Measurements from ENCODE around the gene CCDC192.

The CCDC192 gene

DNA sequence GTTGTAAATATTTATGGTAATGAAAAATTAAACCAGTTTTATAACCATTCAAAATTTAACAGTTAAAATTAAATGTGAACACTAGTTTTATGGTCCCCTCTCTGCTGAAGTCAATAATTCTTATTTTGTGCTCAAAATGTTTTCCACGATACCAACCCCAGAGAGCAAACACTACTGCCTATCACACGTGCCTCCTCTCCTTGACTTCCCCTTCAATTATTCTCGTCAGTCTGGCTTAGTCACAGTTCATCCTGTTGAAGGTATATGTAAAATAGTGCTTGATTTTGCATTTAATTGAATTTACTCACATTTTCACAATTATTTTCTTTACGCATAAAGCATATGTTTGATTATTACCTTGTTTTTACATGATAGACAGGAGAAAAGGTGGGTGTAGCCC lies 148.8 kb downstream of the CCDC192 start:
- no peak for DNase-seq

DNA sequence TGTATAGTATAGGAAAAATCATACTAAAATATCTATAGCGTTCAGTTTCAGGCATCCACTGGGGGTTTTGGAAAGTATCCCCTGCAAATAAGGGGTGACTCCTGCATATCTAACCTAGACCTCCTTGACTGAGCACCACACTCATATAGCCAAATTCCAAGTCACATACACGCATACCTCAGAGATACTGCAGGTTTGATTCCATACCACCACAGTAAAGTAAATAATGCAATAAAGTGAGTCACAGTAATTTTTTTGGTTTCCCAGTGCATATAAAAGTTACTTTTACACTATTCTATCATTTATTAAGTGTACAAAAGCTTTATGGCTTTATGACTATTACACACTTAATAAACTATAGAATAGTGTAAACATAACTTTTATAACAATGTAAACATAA lies 151.3 kb downstream of the CCDC192 start:
- no peak for DNase-seq

DNA sequence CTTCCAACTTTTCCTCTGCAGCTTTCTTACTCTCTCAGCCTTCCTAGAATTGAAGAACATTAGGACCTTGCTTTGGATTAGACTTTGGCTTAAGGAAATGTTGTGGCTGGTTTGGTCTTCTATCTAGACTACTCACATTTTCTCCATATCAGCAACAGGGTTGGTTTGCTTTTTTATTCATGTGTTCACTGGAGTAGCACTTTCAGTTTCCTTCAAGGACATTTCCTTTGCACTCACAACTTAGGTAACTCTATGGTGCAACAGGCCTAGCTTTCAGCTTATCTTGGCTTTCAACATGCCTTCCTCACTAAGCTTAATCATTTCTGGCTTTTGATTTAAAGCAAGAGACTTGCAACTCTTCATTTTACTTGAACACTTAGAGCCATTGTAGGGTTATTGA lies 153.1 kb downstream of the CCDC192 start:
- no peak for DNase-seq

DNA sequence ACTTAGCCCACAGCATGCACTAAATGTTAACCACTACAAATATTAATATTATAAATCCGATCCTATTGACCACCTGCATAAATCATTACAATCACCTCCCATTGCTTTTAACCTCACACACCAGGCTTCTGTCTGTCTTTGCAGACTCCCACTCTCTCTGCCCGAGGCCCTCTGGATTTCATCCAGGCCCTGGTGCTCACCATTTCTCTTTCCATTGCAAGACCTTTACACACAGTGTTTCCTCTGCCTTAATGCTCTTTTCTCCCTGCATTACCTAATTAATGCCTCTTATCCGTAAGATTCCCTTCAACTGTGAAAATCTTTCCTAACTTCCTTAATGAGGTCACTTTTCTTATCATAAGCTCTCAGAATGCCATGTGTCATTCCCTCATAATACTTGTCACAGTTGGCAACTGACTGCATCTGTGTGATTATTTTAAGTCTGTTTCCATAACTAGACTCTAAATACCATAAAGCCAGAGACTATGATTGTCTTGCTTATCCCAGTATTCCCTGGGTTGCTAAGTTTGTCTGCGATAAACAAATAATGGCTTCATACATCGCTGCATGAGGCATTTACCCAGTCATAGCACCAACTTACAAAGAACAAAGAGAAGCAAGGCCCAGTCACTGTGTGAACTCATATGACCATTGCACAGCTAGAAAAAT lies 155.1 kb downstream of the CCDC192 start:
- DNase-seq = no peak

DNA sequence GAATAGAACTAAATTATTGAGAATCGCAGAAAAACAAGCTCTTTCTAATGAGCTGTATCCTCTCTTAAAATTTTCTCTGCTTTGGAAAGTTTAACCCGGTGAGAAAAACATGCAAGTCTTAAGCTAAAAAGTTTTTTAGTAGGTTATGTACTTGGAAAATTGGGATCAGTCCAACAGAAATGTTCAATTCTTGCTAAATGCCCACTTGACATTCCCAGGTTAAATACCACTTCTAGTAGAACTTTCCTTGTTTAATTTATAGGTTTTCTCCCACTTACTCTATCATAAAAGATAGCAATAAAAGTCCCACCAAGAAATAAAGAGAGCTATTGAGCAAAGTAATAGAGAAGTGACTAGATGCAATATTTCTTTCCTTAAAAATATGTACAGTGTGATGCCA lies 157.1 kb downstream of the CCDC192 start:
- DNase-seq = no peak

DNA sequence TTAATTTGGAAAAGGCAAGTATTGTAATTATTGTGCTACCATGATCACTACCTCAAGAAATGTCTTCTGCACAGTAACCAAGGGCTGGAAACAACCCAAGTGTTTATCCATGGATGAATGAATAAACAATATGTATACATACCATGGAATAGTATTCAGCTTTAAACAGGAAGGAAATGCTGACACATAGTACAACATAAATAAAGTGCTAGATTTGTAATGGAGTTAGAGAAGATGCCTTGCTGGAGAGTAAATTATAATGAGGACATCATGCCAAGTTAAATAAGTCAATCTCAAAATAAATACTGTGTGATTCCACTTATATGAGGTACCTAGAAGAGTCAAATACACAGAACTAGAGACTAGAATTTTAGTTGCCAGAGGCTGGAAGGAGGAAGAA lies 160.0 kb downstream of the CCDC192 start:
- DNase-seq = no peak

DNA sequence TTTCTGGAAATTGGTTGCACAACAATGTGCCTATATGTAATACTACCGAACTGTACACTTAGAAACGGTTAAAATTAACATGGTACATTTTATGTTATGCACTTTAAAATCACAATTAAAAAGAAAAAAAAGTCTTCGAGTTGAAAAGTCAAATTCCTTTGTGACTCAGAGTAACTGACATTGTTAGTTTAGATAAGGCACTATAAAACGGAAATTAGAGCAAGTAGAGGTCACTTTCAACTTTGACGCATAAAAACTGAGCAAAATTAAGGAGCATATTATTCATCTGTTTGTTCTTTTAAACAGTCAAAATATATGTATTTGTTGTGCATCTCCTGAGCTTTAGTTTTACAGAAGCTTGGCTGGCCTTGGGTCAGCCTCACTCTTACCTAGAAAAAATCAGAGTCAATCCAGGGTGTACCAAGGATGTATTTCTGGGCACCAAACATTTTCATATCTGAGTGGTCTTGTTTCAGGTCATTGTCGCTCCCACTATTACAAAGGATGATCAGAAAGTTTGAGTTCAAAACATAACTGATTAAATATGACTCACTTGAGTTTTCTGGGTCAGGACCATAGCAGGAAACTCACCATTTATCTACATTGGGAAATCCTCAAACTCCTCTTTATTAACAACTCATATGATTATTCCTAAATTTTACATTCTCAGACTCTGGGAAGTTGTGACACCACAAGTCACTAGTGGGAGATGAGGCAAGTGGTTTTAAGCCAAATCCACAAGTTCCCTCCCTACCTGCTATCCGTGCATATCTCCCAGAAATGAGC lies 160.6 kb downstream of the CCDC192 start:
- DNase-seq = no peak

DNA sequence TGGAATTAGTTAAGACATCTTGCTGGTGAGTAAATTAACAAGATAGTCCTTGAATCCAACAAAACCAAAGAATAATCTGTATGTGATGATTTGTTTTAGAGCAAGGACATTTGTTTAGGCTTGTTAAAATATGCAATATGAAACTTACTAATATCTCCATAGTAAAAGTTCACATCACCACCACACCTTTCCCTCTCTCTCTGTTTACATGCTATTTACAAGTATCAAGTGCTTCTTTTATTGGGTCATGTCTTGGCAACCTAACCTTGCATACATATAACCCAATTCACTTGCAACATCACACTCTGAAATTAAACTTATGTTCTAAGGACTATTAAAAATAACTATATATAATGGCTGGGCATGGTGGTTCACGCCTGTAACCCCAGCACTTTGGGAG lies 161.3 kb downstream of the CCDC192 start:
- DNase-seq = no peak

DNA sequence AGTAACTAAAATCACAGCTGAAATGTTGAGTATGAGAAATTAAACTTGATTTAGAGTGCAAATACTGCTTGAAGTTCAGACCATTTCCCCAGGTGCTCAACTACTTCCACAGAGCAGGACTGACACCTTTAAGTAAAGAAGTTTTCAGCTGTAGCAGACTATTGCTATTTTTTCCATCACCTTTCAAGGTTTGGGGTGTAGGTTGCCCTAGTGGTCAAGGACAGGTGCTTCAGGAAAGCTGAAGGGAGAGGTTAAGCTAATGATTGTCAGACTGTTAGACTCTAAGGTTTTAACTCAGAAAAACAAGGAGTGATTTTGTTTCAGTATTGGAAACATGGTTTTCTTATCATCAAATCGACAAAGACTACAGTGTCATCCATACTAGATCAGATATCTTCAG lies 162.1 kb downstream of the CCDC192 start:
- DNase-seq = no peak

DNA sequence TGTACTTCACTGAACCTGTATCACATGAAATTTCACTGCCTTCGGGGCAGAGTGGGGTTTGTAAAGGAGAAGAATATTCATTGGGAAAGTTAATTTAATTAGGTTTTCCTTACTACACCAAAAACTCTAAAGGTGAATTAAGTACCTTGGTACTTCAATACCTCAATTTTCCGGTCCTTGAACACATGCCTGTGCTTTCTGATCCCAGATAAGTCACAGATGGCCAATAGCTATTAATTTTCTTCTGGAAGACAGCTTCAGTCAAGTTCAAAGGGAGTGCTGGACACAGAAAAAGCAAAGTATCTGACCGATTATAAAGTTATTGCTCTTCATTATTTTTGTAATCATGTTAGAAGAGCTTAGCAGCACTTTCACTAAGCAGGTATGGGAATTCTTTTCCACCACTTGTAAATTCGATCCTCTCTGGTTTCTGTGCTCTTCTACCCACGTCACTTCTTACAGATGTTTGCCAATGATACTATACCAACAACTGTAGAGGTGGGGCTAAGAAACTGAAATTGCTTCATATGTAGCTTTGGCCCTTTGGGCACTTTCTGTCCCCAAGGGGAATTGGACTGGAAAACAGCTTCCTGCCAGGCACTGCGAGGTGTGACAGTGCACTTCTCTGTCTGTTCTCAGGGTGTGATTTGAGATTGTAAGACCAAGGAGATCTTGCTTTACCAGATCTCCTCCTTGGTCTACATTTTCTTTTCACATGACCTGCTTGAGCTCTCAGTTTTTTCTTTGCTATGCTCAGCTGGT lies 164.0 kb downstream of the CCDC192 start:
- DNase-seq = no peak

DNA sequence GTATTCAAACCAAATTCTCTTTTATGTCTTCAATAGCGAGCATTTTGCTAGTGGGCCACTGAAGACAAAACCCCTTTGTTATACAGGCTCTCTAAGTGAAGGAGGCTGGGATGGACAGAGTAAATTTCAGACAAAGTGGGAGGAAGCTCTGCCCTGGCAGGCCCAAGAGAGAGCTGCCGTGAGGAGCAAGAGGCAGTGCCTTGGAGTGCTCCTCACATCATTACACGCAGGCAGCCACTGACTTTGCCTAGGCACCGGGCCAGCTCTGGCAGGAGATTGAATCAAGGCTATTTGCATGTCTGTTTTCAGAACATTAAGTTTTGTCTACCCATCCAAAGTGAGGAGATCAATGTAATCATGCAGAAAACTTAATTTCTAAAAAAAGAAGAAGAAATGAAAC lies 167.7 kb downstream of the CCDC192 start:
- DNase-seq = peak; percentile 71

DNA sequence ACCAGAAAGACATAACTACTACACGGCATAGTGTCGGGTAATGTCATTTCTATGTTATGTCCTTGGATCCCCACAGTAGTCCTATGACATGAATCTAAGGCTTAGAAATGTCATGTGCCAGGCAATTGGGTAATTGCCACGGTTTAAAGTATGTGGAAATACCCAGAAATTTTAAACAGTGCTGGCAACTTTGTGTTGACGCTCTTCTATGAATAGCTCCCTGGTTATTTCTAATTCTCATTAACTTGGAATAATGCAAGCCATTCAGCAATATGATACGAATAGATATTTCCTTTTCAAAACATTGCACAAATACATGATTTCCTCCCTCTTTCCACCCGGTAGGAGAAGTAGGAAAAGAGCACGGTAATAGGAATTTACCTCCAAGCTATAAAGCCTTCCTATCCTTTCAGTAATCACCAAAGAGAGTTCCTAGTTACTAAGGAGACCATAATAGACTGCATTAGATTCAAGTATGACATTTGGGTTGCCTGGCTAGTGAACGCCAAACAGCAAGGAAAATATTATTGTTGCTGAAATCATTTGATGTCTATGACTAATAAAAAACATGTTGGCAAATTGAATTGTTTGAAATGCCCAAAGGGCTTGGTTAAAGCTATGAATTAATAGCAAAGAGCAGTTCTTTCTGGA lies 168.4 kb downstream of the CCDC192 start:
- no peak for DNase-seq

DNA sequence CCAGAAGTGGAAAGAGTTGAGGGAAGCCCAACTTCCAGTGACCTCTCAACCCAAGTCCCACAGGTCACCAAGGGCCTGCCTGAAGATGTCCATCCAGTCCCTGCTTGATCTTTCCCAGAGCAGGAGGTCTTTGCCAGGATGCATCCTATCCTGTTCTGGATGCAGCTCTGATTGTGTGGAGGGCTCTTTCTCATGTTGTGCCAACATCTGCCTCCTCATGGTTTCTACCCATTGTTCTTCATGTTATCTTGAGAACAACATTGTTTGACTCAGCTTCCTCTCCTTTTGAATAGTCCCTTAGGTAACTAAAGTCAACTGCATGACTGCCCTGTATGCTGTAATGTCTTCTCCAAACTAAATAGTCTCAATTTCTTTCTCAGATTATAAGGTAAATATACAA lies 169.3 kb downstream of the CCDC192 start:
- DNase-seq = no peak

DNA sequence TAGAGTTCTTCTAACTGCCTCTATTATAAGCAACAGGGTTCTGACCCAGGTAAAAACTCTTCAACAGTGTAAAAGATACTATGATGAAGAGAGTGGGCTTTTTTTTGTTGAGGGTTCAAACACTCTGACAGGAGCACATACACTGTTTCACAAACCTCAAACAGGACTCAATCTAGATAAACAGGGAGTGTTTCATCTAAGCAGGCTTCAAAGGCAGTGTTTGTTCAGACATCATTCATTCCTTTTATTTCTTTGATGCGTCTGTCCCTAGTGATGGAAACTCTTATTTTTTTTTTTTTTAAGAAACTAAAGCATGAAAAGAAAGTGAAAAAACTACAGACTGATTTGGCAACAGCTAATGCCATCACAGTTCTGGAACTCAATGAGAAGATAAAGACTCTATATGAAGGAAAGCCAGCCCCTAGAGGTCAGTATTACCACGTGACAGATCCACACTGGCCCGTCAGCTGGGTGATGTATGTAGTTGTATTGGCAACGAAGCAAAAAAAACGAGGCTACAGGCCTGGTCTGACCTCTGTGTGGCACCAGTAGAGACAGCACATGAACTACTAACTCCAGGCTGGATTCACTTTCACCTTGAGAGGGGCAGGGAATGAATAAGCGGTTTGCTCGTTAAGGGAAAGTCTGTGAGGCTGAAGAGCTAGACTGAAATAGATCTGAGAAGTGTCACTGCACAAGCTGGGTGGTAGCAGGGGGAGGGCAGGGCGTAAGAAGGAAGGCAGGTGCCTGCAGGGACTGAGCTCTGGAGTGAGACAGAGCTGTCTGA lies 172.2 kb downstream of the CCDC192 start:
- peak; percentile 69 for DNase-seq

DNA sequence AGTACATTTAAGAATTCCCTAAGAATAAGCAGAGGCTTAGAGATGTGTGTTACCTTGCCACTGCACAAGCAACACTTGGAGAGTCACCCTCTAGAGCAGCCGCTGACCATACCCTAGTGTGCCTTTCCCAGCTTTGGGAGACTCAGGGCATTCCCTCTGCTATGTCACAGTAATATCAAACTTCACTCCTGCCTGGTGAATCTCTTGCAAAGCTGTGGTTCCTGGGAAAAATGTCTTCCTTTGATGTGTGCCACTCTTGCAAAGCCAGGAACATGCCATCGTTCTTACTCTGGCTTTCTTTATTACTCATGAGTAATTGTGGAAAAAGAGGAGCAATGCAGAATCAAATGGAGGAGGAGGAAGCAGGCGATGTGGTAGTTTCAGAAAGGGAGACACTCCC lies 173.2 kb downstream of the CCDC192 start:
- no peak for DNase-seq

DNA sequence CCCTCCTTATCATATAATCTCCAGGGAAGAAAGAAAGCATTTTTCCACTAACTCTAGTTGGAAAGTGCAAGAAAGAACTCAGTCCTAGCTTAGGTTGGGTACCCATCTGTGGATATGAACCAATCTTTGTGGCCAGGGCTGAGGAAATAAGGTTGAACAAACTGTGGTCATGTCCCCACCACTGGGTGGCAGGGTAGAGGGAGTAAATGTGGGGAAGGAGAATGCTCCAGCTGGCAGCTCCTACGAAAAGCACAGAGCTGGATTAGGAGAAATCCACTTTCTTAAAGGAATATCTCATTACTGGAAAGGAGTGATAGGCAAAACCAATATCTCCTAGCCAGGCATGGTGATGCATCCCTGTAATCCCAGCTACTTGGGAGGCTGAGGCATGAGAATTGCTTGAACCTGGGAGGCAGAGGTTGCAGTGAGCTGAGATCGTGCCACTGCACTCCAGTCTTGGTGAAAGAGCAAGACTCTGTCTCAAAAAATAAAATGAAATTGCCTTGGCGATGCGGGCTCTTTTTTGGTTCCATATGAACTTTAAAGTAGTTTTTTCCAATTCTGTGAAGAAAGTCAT lies 175.1 kb downstream of the CCDC192 start:
- DNase-seq = no peak

DNA sequence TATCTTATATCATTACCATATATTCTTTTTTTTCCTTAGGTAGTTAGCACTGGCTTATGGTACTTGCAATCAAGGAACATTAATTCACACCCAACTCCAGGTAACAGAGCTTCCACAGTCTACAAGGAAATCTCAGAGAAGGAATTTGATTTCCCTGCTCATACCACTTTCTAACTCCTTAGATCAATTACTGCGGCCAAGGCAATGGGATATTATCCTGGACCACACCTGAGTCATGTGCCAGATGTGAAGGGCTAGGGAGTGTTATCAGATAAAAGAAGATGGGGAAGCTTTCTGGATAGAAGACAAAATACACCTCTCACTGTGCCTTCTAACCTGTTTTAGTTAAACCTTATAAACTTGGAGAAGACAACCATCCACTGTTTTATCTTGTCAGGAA lies 181.2 kb downstream of the CCDC192 start:
- no peak for DNase-seq

DNA sequence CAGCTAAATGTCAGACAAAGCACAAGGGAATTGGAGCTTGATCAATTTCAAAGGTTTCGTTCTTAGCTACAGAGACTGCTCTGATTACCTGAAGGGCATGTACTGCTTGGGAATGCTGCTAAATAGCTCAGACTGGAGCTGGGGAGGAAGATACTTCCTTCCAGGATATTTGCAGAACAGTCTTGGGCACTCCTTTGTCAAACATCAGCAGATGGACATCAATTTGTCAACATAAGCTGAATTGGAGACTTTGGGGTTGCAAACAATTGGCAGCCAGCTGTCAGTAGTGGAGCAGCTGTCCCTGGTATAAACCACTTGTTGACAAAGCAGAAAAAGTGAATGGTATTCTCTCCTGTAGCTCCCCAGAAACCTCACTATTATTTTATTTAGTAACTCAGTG lies 182.0 kb downstream of the CCDC192 start:
- peak; percentile 35 for DNase-seq

DNA sequence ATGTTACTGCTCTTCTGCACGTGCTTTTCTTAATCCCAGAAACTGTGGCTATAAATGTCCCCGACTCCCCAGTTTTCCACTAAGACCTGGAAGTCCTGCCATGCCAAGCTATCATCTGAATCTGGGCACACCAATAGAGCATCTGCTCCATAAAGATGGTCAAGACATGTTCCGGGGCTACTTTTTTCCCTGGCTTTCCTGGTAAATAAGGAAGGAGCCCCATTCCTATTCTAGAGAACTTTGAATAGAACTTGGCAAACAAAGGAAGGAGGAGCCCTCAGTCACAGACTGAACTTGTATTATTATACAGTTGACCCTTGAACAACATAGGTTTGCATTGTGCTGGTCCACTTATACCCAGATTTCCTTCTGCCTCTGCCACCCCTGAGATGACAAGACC lies 182.9 kb downstream of the CCDC192 start:
- DNase-seq = no peak

DNA sequence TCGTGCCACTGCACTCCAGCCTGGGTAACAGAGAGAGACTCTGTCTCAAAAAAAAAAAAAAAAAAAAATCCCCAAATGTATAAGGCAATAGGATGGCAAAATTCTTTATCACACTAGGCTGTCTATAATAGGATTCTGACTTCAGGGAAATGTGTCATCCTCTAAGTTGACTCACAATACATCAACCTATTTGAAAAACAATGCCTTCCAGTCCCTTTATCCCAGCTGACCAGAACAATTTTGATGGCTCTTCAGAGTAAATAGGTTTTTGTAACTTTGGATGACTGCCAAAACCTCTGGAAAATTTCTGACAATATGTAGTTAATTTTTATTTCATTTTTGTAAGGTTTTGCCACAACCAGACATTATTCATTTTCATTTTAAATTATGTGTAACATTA lies 184.1 kb downstream of the CCDC192 start:
- DNase-seq = no peak

DNA sequence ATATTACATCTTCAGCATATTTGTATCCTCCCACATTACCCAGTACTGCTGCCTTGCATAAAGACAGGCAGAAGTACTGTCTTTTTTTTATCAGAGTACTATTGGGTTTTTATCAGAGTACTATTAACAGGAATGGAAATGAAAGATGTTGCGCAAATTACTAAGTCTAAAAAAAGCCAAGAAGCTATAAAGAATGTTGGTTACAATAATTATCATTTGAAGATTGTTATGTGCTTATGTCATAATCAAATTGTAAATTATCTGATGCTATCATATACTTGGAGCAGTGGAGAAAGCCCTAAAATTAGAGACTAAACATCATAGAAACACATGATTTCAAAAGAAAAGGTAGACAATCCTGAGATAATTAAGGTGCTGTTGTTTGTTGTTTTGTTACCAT lies 188.8 kb downstream of the CCDC192 start:
- DNase-seq = no peak

Measured in femur (tissue), 1 donor.